ENCODE results near the gene PXDN.

GRCh38 chr2:1755436-1756191 is 11.3 kb upstream of the PXDN start:
- TF ChIP-seq CTCF (tag by site-specific recombination; IDR thresholded peaks at IDR 0.05) = no peak
- no peak for TF ChIP-seq ZNF530 (tag by site-specific recombination; IDR thresholded peaks at IDR 0.05; ENCODE audit: low read depth)
- no peak for TF ChIP-seq ZNF404 (tag by site-specific recombination; IDR thresholded peaks at IDR 0.05)
- TF ChIP-seq ZNF561 (tag by site-specific recombination; IDR thresholded peaks at IDR 0.05; ENCODE audit: borderline replicate concordance) = no peak
- no peak for TF ChIP-seq ZNF791 (tag by site-specific recombination; IDR thresholded peaks at IDR 0.05)
- no peak for TF ChIP-seq KLF16 (tag by site-specific recombination; IDR thresholded peaks at IDR 0.05)
- no peak for TF ChIP-seq SP2 (tag by site-specific recombination; IDR thresholded peaks at IDR 0.05)
- TF ChIP-seq, protein P1, sequence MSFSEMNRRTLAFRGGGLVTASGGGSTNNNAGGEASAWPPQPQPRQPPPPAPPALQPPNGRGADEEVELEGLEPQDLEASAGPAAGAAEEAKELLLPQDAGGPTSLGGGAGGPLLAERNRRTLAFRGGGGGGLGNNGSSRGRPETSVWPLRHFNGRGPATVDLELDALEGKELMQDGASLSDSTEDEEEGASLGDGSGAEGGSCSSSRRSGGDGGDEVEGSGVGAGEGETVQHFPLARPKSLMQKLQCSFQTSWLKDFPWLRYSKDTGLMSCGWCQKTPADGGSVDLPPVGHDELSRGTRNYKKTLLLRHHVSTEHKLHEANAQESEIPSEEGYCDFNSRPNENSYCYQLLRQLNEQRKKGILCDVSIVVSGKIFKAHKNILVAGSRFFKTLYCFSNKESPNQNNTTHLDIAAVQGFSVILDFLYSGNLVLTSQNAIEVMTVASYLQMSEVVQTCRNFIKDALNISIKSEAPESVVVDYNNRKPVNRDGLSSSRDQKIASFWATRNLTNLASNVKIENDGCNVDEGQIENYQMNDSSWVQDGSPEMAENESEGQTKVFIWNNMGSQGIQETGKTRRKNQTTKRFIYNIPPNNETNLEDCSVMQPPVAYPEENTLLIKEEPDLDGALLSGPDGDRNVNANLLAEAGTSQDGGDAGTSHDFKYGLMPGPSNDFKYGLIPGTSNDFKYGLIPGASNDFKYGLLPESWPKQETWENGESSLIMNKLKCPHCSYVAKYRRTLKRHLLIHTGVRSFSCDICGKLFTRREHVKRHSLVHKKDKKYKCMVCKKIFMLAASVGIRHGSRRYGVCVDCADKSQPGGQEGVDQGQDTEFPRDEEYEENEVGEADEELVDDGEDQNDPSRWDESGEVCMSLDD (tag by site-specific recombination; IDR thresholded peaks at IDR 0.05) = no peak
- TF ChIP-seq ZNF175 (tag by site-specific recombination; IDR thresholded peaks at IDR 0.05) = no peak

Data from HEK293 (cell line).